ENCODE results near the gene CCDC7.

CCDC7 gene

DNA sequence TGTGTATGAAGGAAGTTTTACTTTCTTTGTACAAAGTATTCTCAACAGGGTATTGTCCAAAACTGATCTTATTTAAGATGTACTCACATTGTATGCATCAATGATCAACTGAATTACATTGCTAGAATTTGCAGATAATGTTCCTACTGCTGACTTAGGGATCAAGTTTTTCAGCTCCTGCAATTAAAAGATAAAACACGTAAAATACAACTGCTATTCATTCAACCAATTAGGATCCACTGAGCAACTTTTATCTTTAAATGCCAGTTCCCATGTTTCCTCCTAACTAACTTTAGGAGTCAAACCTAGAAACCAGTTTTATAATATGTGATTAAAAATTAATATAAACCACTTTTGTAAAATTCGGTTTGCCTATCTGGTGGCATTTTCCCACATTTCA lies 476.2 kb downstream of the CCDC7 start:
- peak; percentile 77 to 89 for DNase-seq
- TF ChIP-seq GATA1 (IDR thresholded peaks at IDR 0.05; ENCODE audit: low read depth, low read length) (no peak), POLR2A (IDR thresholded peaks at IDR 0.05; ENCODE audit: low read length) (peak; percentile 54)

DNA sequence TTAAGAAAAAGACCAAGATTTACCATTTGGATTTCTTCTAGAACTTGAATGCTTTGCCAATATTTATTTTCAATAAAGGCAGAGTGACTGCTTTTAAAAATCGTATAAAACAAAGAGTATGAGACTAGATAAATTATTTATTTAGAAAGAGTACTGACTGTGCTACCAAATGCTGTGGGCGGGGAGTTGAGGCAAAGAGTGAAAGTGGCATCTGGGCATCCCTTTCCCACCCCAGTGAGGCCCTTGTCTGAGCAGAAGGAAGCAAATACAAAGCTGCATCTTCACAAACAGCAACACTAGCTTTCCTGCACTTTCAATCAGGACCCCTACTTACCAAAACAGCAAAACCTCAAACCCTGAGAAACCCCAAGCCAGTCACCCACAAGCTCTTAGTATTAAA lies 477.2 kb downstream of the CCDC7 start:
- TF ChIP-seq GATA1 (IDR thresholded peaks at IDR 0.05; ENCODE audit: low read depth, low read length) (no peak), POLR2A (IDR thresholded peaks at IDR 0.05; ENCODE audit: low read length) (no peak)
- DNase-seq, result peak in 1 of 2 experiments; percentile 42

DNA sequence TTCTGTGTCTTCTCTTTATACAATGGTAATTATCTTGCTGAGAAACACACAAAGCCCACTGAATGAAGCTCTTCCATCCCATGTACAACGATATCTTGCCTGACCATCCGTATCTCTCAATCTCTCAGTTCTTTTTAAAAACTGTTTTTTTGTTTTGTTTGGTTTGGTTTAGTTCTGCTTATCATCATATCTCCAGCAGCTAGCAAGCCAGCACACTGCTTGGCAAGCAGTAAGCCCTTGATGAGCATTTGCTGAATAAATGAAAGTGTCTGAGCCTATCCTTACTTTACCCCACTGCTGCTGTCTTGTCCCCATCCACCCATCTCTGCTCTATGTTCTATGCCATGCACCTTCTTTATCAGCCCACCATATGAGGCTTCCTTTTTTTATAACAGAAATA lies 477.9 kb downstream of the CCDC7 start:
- DNase-seq, result peak; percentile 65 to 87
- no peak for TF ChIP-seq GATA1 (IDR thresholded peaks at IDR 0.05; ENCODE audit: low read depth, low read length)
- no peak for TF ChIP-seq POLR2A (IDR thresholded peaks at IDR 0.05; ENCODE audit: low read length)
